ENCODE results near the gene MZF1.
"Not testable (repeated sequence)": the region's sequence is repeated elsewhere in the genome, so short reads cannot be mapped to it uniquely, and the experiment has no call there.

Gene MZF1

GRCh38 chr19:58582985-58583384, 9.8 kb upstream of the MZF1 start:
- no peak for TF ChIP-seq CTCF (IDR thresholded peaks at IDR 0.05; ENCODE audit: low read depth, low read length, missing control alignments)
- in situ Hi-C loops (cut with HindIII; ENCODE audit: low sequenced_read_pairs) = no loop called here
- no peak overlapping the region for H3K4me3 ChIP-seq (ENCODE audit: low read depth, low read length)
- DNase-seq (ENCODE audit: low read depth) = no peak

- TF ChIP-seq CTCF (IDR thresholded peaks at IDR 0.05; ENCODE audit: low read depth, low read length, missing control alignments) = peak; percentile 88
- in situ Hi-C loops (cut with HindIII; ENCODE audit: low sequenced_read_pairs) = no loop called here
- DNase-seq (ENCODE audit: low read depth) = peak; percentile 44
- no peak overlapping the region for H3K4me3 ChIP-seq (ENCODE audit: low read depth, low read length)
Measured at GRCh38 chr19:58581227-58582141, 8.3 kb upstream of the MZF1 start.

GRCh38 chr19:58579473-58580142, 6.5 kb upstream of the MZF1 start:
- H3K4me3 ChIP-seq (ENCODE audit: low read depth, low read length) = no peak overlapping the region
- TF ChIP-seq CTCF (IDR thresholded peaks at IDR 0.05; ENCODE audit: low read depth, low read length, missing control alignments) = no peak
- no peak for DNase-seq (ENCODE audit: low read depth)
- in situ Hi-C loops (cut with HindIII; ENCODE audit: low sequenced_read_pairs) = no loop called here

- in situ Hi-C loops (cut with HindIII; ENCODE audit: low sequenced_read_pairs) = no loop called here
- TF ChIP-seq CTCF (IDR thresholded peaks at IDR 0.05; ENCODE audit: low read depth, low read length, missing control alignments) = no peak
- no peak overlapping the region for H3K4me3 ChIP-seq (ENCODE audit: low read depth, low read length)
- no peak for DNase-seq (ENCODE audit: low read depth)
Measured at GRCh38 chr19:58578012-58578925, 5.1 kb upstream of the MZF1 start.

GRCh38 chr19:58577581-58577980, 4.4 kb upstream of the MZF1 start:
- in situ Hi-C loops (cut with HindIII; ENCODE audit: low sequenced_read_pairs); DNase-seq (ENCODE audit: low read depth); H3K4me3 ChIP-seq (ENCODE audit: low read depth, low read length): not testable (repeated sequence)

GRCh38 chr19:58575183-58576041, 2.3 kb upstream of the MZF1 start:
- H3K4me3 ChIP-seq (ENCODE audit: low read depth, low read length) = peak overlapping the region; percentile 77
- TF ChIP-seq CTCF (IDR thresholded peaks at IDR 0.05; ENCODE audit: low read depth, low read length, missing control alignments) = no peak
- in situ Hi-C loops (cut with HindIII; ENCODE audit: low sequenced_read_pairs) = no loop called here
- DNase-seq (ENCODE audit: low read depth) = peak; percentile 69
